ENCODE data around the gene EEF2K. TPM values are rescaled to one million over a fixed set of nuclear protein-coding genes. Genes with fewer than 3 reads are reported as not detected.

Gene EEF2K
- total RNA-seq, 4 donors from 2014 or later = 18.7 to 39.9 (median 21.2) TPM

DNA sequence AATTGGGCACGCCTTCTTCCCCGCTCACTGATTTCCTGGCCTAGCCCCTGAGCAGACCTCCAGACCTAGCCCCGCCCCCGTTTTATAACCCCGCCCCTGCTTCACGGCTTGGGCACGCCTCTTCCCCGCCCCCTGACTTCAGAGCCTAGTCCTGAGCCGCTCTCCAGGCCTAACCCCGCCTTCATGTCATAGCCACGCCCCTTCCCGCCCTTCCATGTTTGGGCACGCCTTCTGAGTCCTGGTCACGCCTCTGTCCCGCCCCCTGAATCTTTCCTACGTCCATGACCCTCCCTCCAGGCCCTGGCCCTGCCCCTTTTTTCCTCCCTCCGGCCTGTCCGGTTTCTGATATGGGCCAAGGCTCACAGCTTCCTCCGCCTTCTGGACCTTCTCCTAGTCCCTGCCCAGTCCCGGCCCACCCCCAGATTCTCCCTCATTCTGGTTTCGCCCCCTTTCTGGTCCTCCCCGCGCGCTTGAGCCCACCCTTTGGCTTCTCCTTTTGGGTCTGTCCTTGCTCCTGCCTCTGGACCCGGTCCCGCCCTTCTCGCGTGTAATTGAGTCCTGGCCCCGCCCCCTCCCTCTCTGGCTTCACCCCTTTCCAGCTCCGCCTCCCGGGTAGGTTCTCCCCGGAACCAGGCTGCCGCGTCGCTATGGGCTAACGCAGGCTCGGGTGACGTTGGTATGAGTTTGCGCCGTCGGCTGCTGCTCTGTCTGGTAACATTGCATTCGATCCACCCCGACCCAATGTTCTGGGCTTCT is 15.1 kb upstream of the EEF2K start:
- TF ChIP-seq, protein P1, sequence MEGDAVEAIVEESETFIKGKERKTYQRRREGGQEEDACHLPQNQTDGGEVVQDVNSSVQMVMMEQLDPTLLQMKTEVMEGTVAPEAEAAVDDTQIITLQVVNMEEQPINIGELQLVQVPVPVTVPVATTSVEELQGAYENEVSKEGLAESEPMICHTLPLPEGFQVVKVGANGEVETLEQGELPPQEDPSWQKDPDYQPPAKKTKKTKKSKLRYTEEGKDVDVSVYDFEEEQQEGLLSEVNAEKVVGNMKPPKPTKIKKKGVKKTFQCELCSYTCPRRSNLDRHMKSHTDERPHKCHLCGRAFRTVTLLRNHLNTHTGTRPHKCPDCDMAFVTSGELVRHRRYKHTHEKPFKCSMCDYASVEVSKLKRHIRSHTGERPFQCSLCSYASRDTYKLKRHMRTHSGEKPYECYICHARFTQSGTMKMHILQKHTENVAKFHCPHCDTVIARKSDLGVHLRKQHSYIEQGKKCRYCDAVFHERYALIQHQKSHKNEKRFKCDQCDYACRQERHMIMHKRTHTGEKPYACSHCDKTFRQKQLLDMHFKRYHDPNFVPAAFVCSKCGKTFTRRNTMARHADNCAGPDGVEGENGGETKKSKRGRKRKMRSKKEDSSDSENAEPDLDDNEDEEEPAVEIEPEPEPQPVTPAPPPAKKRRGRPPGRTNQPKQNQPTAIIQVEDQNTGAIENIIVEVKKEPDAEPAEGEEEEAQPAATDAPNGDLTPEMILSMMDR (IDR thresholded peaks at IDR 0.05 in 4 of 5, conservative IDR thresholded peaks at IDR 0.05 in 1 of 5) = no peak
- TF ChIP-seq POLR2A (IDR thresholded peaks at IDR 0.05) = peak; percentile 88 to 94
- intact Hi-C loops (cut with DNase I; ENCODE audit: low total_unique reads) = loop anchor here (1.0 to 10.0 kb wide), 6 partner anchors 16 to 1289 kb away; partner anchors contain the start of genes CDR2, DCUN1D3, EEF2K and LYRM1
- peaks cover 19 to 21% of the 10 kb centered on the region in 2 donors for H3K4me1 ChIP-seq
- no peaks in the 10 kb centered on the region for H3K36me3 ChIP-seq
- H3K27ac ChIP-seq = peak overlapping the region; percentile 89 to 98 (median 97)
- in situ Hi-C loops (cut with MboI; ENCODE audit: low sequenced_read_pairs in 4 of 4) = loop anchor here in 1 of 4 donors (10.0 to 25.0 kb wide), 2 partner anchors 1029 to 1286 kb away; partner anchors contain the start of genes DCUN1D3, DNAH3, LDAF1 and LYRM1
- DNase-seq (peak; percentile 100), ATAC-seq (peak; percentile 64 to 65)
- no peaks in the 10 kb centered on the region for H3K9me3 ChIP-seq
- H3K4me3 ChIP-seq = peak overlapping the region; percentile 53 to 73 (median 62)
- H3K27me3 ChIP-seq = no peaks in the 10 kb centered on the region

DNA sequence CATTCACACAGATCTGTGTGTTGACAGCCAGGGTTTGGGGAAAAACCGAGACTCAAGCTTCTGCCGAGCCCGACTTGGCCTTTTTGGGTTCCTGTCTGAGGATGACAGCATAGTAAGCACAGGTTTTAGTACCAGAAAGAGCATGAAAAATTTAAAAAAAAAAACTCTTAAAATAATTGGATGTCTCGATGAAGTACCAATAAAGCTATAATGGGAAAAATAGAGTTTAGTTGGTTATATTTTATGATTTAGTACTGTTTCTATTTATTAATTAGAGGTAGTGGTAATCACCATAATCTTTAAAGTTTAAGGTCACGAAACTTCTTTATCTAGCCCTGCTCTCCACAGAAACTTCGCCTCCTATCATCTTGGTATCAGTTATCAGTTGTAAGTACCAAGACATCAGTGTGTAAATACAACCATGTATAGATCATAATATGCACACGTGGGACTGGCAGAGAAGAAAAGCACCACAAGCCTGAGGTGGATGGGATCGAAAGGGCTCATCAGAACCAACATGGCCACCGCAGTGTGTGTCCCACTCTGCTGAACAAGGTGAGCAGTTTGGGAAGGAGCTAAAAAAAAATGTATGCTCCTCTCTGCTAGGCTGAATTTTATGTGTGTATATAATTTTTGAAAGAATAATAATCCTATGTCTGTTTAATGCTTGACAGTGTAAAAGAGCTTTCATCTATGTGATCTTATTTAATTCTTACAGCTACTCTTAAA is 14.4 kb upstream of the EEF2K start:
- peak overlapping the region; percentile 89 to 98 (median 97) for H3K27ac ChIP-seq
- intact Hi-C loops (cut with DNase I; ENCODE audit: low total_unique reads) = loop anchor here (2.0 to 10.0 kb wide), 4 partner anchors 15 to 1289 kb away; partner anchors contain the start of genes CDR2, DCUN1D3, EEF2K and LYRM1
- H3K4me1 ChIP-seq = peaks cover 19 to 21% of the 10 kb centered on the region in 2 donors
- H3K4me3 ChIP-seq = peak overlapping the region; percentile 53 to 73 (median 62)
- no peaks in the 10 kb centered on the region for H3K36me3 ChIP-seq
- TF ChIP-seq POLR2A (IDR thresholded peaks at IDR 0.05) = no peak
- TF ChIP-seq, protein P1 (IDR thresholded peaks at IDR 0.05 in 4 of 5, conservative IDR thresholded peaks at IDR 0.05 in 1 of 5) = no peak
- H3K27me3 ChIP-seq = no peaks in the 10 kb centered on the region
- peak in 1 of 2 donors; percentile 14 for ATAC-seq
- no peaks in the 10 kb centered on the region for H3K9me3 ChIP-seq
- in situ Hi-C loops (cut with MboI; ENCODE audit: low sequenced_read_pairs in 4 of 4) = loop anchor here in 1 of 4 donors (10.0 to 25.0 kb wide), 2 partner anchors 1029 to 1287 kb away; partner anchors contain the start of genes DCUN1D3, DNAH3, LDAF1 and LYRM1
- DNase-seq = peak in 1 of 2 donors; percentile 45

DNA sequence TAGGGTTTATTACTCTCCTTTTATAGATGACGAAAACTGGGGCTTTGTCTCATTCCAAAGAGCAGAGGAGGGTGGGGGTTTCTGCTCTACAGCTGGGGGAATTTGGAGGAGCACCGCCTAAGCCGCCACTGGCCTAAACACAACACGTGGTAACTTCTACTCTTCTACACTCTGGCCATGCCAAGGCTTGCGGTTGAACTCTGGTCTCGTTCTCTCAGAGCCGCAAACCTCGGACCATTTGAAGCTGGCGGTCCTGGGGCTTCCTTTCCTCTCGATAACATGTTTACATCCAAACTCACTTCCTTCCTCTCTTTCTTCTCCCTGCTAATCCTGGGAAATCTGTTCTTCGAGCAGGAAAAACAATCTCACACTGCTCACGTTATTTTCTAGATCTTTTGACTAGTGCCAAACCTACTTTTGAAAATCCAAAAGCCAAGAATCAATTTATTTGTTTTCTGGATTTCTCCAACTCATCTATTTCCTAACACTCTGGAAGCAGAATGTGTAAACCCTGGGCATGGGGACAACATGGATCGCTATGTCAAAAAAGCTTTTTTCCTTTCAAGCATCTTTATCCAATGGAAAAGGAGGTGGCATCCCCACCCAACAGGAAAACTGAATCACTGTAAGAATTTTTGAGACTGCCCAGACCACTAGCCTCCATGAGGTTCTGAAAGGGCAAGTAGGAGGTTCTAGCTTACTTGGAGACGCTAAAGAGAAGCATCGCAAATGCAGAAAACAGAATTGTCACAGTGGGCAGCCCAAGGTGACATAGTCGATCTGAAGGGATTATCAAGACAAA is 13.6 kb upstream of the EEF2K start:
- Histone ChIP-seq H3K27ac (peak overlapping the region; percentile 89 to 98 (median 97)), H3K4me1 (peaks cover 19 to 21% of the 10 kb centered on the region in 2 donors), H3K36me3 (no peaks in the 10 kb centered on the region), H3K27me3 (no peaks in the 10 kb centered on the region), H3K4me3 (peak overlapping the region; percentile 53 to 73 (median 62)), H3K9me3 (no peaks in the 10 kb centered on the region)
- peak; percentile 84 to 91 for DNase-seq
- ATAC-seq = peak; percentile 40 to 47
- in situ Hi-C loops (cut with MboI; ENCODE audit: low sequenced_read_pairs in 4 of 4) (loop anchor here in 1 of 4 donors (10.0 to 25.0 kb wide), 2 partner anchors 1030 to 1288 kb away; partner anchors contain the start of genes DCUN1D3, DNAH3, LDAF1 and LYRM1), intact Hi-C loops (cut with DNase I; ENCODE audit: low total_unique reads) (loop anchor here (5.0 to 10.0 kb wide), 2 partner anchors 182 to 1290 kb away; partner anchors contain the start of genes CDR2, DCUN1D3 and LYRM1)
- TF ChIP-seq, protein P1 (IDR thresholded peaks at IDR 0.05 in 4 of 5, conservative IDR thresholded peaks at IDR 0.05 in 1 of 5) = no peak
- TF ChIP-seq POLR2A (IDR thresholded peaks at IDR 0.05) = peak; percentile 35 to 45

DNA sequence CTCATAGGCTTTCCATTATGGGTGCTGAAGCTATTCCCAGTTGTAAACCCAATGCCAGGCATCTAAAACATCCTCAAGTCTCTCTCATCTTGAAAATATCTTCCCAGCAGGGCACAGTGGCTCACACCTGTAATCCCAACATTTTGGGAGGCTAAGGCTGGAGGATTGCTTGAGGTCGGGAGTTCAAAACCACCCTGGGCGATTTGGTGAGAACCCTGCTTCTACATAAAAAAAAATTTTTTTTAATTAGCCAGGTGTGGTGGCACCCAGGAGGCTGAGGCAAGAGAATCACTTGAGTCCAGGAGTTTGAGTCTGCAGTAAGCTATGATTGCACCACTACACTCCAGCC is 13.0 kb upstream of the EEF2K start:
- no peaks in the 10 kb centered on the region for H3K36me3 ChIP-seq
- peaks cover 19 to 21% of the 10 kb centered on the region in 2 donors for H3K4me1 ChIP-seq
- peak overlapping the region in 1 of 4 donors; percentile 73 for H3K4me3 ChIP-seq
- no peaks in the 10 kb centered on the region for H3K27me3 ChIP-seq
- intact Hi-C loops (cut with DNase I; ENCODE audit: low total_unique reads) (loop anchor here (5.0 to 10.0 kb wide), 2 partner anchors 182 to 1291 kb away; partner anchors contain the start of genes CDR2, DCUN1D3 and LYRM1), in situ Hi-C loops (cut with MboI; ENCODE audit: low sequenced_read_pairs in 4 of 4) (loop anchor here in 1 of 4 donors (10.0 to 25.0 kb wide), 2 partner anchors 1031 to 1288 kb away; partner anchors contain the start of genes DCUN1D3, DNAH3, LDAF1 and LYRM1)
- ATAC-seq = no peak
- peak overlapping the region; percentile 89 to 98 (median 97) for H3K27ac ChIP-seq
- TF ChIP-seq POLR2A (IDR thresholded peaks at IDR 0.05) = no peak
- TF ChIP-seq, protein P1 (IDR thresholded peaks at IDR 0.05 in 4 of 5, conservative IDR thresholded peaks at IDR 0.05 in 1 of 5) = no peak
- H3K9me3 ChIP-seq = no peaks in the 10 kb centered on the region
- no peak for DNase-seq

All from gastrocnemius medialis (tissue), 4 donors.